Natural killer cell (primary cell): Measurements from ENCODE around the gene TBC1D22A. TPM values are rescaled to one million over a fixed set of nuclear protein-coding genes. Genes with fewer than 3 reads are reported as not detected.

Experiments used
- ATAC-seq, 3 donors: fragments of 150-1000 bp in 2 of 3; fragments of 200-7000 bp in 1 of 3; cut with Tn5 transposase; 1 replicate in 1 of 3; 2 replicates in 2 of 3; pipeline ENCODE4 v1.10.0; 2021; ENCODE audit warnings: mild to moderate bottlenecking in 2 of 3, moderate library complexity in 2 of 3
- DNase-seq, 2 donors: peaks; one replicate each; pipeline versions ENCODE4 v3.0.0 to v3.0.0-alpha.2; 2013 to 2021; ENCODE audit warnings: mixed read lengths in 1 of 2
- H3K27ac ChIP-seq: one replicate; pipeline ENCODE4 v1.5.1; 2013; ENCODE audit warnings: mild to moderate bottlenecking, low read length
- H3K27me3 ChIP-seq: one replicate; pipeline ENCODE4 v1.6.1; 2013; ENCODE audit warnings: low read length; ENCODE audit not compliant: control insufficient read depth, insufficient read depth
- H3K36me3 ChIP-seq: one replicate; pipeline ENCODE4 v1.6.1; 2013; ENCODE audit warnings: low read length; ENCODE audit not compliant: control insufficient read depth, insufficient read depth
- H3K4me1 ChIP-seq: one replicate; pipeline ENCODE4 v1.6.1; 2013; ENCODE audit warnings: low read length; ENCODE audit not compliant: control insufficient read depth, insufficient read depth
- H3K4me3 ChIP-seq: one replicate; pipeline ENCODE4 v1.5.1; 2013; ENCODE audit warnings: low read length
- H3K9me3 ChIP-seq: one replicate; pipeline ENCODE4 v1.6.1; 2013; ENCODE audit warnings: low read length; ENCODE audit not compliant: control insufficient read depth, insufficient read depth
- H3K27ac Mint-ChIP-seq, 2 donors: one replicate each; pipeline ENCODE4 v1.8.0; 2022; ENCODE audit warnings: mild to moderate bottlenecking in 2 of 2, mixed read lengths in 2 of 2, moderate library complexity in 1 of 2
- H3K27me3 Mint-ChIP-seq, 2 donors: one replicate each; pipeline ENCODE4 v1.8.0; 2022; ENCODE audit warnings: low read depth in 2 of 2, mixed read lengths in 2 of 2
- H3K36me3 Mint-ChIP-seq: one replicate; pipeline ENCODE4 v1.8.0; 2022; ENCODE audit warnings: mixed read lengths
- H3K4me1 Mint-ChIP-seq, 2 donors: one replicate each; pipeline ENCODE4 v1.8.0; 2022; ENCODE audit warnings: mixed read lengths in 2 of 2
- H3K4me3 Mint-ChIP-seq: one replicate; pipeline ENCODE4 v1.8.0; 2022; ENCODE audit warnings: mild to moderate bottlenecking, moderate library complexity, mixed read lengths
- H3K9me3 Mint-ChIP-seq, 2 donors: one replicate each; pipeline ENCODE4 v1.8.0; 2022; ENCODE audit warnings: mixed read lengths in 2 of 2
- CTCF ChIP-seq: fragments of 200-600 bp; IDR thresholded peaks from one replicate; pipeline ENCODE4 v1.8.0; 2022; ENCODE audit warnings: antibody characterized with exemption
- WGBS: methylation state at CpG from one replicate; pipeline ENCODE4 v1.1.7; 2013; ENCODE audit warnings: missing lambda C conversion rate; ENCODE audit not compliant: insufficient coverage; 5-methylcytosine and 5-hydroxymethylcytosine counted together
- intact Hi-C: fragments of 100-400 bp; cut with micrococcal nuclease; formaldehyde crosslinking; loops from one replicate; pipeline ENCODE4 v1.14.2; 2022
- total RNA-seq, 4 donors: library from RNA; stranded (reverse); fragments of 120-200 nt in 1 of 4; gene quantifications; one replicate each; pipeline versions ENCODE4 v1.2.3 to v1.2.4, GENCODE V29; 2013 to 2022

TBC1D22A gene
- total RNA-seq, 3 donors from 2014 or later (not counting 1 experiment from before 2014, with no cell fraction given), result 47.4 to 53.7 (median 53.2) TPM

- Histone ChIP-seq H3K9me3 (no peaks in the 10 kb centered on the region), H3K4me1 (peaks cover 11% of the 10 kb centered on the region), H3K4me3 (no peak overlapping the region), H3K27ac (no peak overlapping the region), H3K27me3 (no peaks in the 10 kb centered on the region), H3K36me3 (no peaks in the 10 kb centered on the region)
- no peak for ATAC-seq
- no peak for TF ChIP-seq CTCF
- Mint-ChIP-seq H3K27ac (no peak overlapping the region), H3K4me3 (no peak overlapping the region), H3K36me3 (no peaks in the 10 kb centered on the region), H3K4me1 (peaks cover 51 to 56% of the 10 kb centered on the region in 2 donors), H3K9me3 (no peaks in the 10 kb centered on the region), H3K27me3 (no peaks in the 10 kb centered on the region)
- 90% methylated on average over 6 of the region's 9 CpGs for WGBS
- intact Hi-C loops, result no loop called here
- no peak for DNase-seq
Observed at GRCh38 chr22:46857142-46857884, 94.9 kb downstream of the TBC1D22A start.

DNA sequence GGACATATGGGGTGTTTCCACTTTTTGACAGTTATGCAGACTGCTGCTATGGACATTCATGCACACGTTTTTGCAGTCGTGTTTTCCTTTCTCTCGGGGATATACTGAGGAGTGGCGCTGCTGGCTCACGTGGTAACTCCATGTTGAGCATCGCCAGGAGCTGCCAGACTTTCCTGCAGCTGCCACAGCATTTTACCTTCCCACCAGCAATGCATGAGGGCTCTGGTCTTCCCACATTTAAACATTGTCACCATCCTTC, 95.4 kb downstream of the TBC1D22A start:
- H3K27ac Mint-ChIP-seq, result no peak overlapping the region
- no peak for DNase-seq
- H3K9me3 Mint-ChIP-seq, result no peaks in the 10 kb centered on the region
- peaks cover 15% of the 10 kb centered on the region for H3K4me1 ChIP-seq
- H3K4me1 Mint-ChIP-seq, result peaks cover 51 to 56% of the 10 kb centered on the region in 2 donors
- no peaks in the 10 kb centered on the region for H3K27me3 Mint-ChIP-seq
- H3K36me3 Mint-ChIP-seq, result no peaks in the 10 kb centered on the region
- H3K36me3 ChIP-seq, result no peaks in the 10 kb centered on the region
- no peak overlapping the region for H3K27ac ChIP-seq
- H3K9me3 ChIP-seq, result no peaks in the 10 kb centered on the region
- ATAC-seq, result no peak
- WGBS, result 96% methylated on average over 6 of the region's 6 CpGs
- no peak overlapping the region for H3K4me3 ChIP-seq
- no peaks in the 10 kb centered on the region for H3K27me3 ChIP-seq
- intact Hi-C loops, result no loop called here
- TF ChIP-seq CTCF, result no peak
- H3K4me3 Mint-ChIP-seq, result no peak overlapping the region

- peaks cover 52 to 58% of the 10 kb centered on the region in 2 donors for H3K4me1 Mint-ChIP-seq
Observed at GRCh38 chr22:46858181-46858771, 95.8 kb downstream of the TBC1D22A start.

More at GRCh38 chr22:46858181-46858771, 95.8 kb downstream of the TBC1D22A start:
- H3K36me3 ChIP-seq, result no peaks in the 10 kb centered on the region
- H3K4me1 ChIP-seq, result peaks cover 15% of the 10 kb centered on the region
- H3K27ac ChIP-seq, result no peak overlapping the region
- H3K9me3 ChIP-seq, result no peaks in the 10 kb centered on the region
- Mint-ChIP-seq H3K36me3 (no peaks in the 10 kb centered on the region), H3K9me3 (no peaks in the 10 kb centered on the region), H3K27ac (no peak overlapping the region), H3K4me3 (no peak overlapping the region), H3K27me3 (no peaks in the 10 kb centered on the region)
- ATAC-seq (no peak), DNase-seq (no peak)
- no peak overlapping the region for H3K4me3 ChIP-seq
- no peak for TF ChIP-seq CTCF
- intact Hi-C loops, result no loop called here
- WGBS, result 97% methylated on average over 21 of the region's 23 CpGs
- no peaks in the 10 kb centered on the region for H3K27me3 ChIP-seq
